HG03159 (cell line): Measurements from ENCODE around the gene SH2D7.

Experiments
- ATAC-seq: cut with Tn5 transposase; IDR thresholded peaks from one replicate; pipeline ENCODE4 v1.9.1; 2021; ENCODE audit warnings: mild to moderate bottlenecking, moderate library complexity; ENCODE audit not compliant: unreplicated experiment

SH2D7 gene

DNA sequence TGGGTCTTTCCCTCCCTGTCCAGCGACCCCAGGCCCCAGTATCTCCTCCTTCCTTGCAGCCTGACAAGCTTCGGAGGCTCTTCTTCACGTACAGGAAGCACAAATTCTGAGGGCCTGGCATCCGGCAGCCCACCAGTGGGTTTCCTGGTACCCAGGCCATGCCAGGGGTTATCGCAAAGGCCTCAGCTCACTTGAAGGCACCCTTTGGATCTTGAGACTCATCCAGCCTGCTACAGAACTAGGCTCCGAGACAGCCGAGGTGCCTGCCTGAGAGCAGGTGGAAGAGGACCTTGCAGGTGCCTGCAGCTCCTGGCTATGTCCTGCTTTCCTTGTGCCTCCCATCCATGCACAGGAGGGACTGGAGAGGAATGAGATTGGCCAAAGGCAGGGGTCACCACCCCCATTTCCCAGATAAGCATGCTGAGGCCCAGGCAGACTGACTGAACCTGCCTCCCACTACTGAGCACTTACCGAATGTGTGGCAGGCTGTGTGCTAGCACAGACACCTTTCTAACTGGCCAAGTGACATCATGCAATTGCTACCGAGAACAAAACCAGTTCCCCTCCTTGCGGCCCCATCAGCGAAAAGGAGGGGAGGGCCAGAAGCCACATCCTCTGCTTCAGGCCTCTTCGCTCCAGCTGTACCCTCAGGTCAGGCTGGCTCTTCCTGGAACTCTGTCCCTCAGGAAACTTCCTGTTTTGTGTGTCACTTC lies 11.2 kb downstream of the SH2D7 start:
- peak; percentile 88 for ATAC-seq

DNA sequence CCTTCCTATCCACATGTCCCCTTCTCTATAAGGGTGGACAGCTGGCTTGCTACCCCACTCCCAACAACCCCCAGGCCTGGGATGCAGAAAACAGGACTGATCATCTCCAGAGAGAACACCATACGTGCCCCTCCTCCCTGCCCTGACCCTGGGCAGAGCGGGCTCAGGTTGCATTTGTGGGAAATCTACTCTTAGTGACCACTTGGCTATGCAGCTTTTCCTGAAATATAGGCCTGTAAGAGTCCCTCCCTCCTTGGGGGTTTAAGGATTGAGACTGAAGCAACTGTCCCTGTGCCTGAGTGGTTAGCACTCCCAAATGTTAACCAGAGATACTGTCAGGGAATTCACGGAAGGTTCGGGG lies 11.7 kb downstream of the SH2D7 start:
- no peak for ATAC-seq

DNA sequence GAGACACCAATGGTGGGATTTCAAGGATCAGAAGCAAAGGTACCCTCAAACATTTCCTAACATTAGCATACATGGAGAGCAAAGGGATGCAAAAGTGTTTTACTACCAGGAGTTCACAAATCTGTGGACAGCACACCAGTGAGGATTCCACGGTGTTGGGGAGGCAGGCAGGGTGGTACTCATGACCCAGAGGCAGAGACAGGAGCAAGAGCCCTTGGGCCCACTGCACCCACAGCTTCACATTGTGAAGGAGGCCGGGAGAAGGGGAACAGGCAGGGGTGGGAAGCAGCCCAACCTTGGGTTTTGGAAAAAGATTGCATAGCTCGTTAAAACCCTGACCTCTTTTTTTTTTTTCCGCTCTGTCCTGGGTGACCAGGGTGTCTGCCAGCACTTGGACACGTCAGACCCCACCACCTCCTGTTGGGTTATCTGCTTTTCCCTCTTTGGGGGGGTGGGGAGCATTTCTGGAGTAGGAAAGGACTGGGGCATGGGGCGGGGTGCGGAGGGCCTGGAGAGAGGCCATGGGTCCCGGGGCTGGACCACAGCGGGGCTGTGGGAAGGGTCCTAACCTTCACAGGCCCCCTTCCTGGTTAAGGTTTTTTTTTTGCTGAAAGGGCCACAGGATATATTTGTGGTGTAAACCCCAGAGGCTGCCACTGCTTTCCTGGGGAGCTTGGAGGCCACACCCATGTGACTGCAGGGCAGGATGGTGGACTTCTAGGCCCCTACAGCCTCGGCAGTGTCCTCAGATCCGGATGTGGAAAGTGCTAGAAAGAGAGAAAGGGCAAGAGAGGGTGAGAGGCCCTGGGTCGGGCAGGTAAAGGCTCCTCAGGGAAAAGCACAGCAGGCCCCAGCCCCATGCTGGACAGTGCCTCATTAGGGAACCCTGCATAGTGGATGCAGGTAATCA lies 12.5 kb downstream of the SH2D7 start:
- no peak for ATAC-seq

DNA sequence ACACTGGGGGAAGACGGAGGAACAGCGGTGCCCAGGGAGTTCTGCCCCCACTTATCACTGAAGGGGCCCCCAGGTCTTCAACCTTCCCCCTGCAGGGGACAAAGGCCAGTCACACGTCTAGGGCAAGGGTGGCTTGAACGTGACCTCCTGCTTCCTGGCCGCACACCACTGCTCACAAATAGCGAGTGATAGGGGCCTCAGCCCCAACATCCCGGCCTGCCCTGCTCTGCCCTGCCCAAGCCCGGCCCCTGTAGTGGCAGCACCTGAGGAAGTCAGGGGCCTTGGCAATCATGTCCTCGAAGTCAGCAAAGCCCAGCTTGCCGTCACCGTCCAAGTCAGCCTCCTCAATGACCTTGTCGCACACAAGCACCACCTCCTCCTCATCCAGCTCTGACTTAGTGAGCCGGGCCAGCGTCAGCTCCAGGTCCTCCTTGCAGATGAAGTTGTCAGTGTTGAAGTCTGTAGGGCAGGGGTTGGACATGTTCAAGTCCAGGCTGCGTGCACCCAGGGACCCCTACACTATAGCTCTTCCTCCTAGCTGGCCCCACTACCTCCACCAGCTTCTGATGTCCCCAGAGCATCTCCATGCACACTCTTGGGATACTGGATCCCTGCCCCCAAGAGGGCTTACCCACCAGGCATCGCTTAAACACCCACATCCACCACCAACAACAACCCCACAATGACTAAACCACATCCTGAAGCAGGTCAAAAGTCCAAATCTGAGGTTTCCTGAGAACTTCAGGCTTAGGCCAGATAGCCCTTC lies 13.3 kb downstream of the SH2D7 start:
- ATAC-seq: no peak

DNA sequence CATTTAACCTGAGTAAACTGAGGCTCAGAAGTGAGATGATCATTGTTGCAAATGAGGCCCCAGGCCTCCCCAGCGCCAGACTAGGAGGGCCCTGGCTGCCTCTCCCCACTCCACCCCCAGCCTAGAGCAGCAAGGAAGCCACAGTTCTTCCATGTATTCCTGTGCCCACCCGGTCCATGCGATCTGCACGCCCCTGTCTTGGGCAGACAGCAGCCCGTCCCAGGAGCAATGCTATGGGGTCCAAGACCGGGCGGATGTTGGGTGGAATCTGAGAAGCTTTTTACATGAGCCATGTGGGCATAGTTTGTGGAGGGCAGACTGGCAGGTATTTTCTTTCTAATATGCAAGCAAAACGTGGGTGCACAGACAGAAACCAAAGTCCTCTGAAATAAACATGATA lies 15.1 kb downstream of the SH2D7 start:
- no peak for ATAC-seq

DNA sequence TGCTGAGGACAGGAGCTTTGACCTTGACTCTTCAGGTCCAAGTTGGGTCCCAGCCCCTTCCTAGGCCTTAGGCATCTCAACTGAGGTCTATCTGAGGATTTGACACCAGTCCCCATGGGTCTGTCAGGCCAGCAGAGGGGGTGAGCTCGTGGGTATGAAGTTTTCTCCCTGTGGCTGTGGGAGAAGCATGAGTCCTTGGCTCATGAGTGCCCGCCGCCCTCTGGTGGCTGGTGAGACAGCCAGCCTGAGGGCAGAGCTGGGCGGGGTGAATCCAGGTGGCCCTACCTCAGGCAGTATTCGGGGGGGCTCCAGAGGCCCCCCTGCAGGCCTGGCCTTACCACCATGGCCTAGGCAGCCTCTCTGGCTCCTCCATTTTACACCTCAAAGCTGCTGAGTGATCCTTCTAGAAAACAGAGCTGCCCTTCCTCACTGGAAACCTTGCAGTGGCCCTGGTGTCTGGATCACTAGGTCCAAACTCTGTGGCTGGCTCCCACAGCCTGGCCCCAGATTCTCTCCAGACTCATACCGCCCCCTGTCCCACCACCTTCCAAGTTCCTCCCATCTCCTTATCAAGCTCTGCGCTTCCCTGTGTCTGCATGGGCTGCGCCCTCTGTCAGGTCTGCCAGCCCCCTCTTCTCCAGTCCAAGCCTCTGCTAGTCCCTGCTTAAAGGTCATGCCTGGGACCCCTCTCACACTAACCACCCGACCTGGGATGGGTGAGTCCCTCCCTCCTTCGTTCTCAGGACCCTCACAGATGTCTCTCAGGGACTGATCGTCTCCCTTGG lies 16.1 kb downstream of the SH2D7 start:
- peak; percentile 42 for ATAC-seq

DNA sequence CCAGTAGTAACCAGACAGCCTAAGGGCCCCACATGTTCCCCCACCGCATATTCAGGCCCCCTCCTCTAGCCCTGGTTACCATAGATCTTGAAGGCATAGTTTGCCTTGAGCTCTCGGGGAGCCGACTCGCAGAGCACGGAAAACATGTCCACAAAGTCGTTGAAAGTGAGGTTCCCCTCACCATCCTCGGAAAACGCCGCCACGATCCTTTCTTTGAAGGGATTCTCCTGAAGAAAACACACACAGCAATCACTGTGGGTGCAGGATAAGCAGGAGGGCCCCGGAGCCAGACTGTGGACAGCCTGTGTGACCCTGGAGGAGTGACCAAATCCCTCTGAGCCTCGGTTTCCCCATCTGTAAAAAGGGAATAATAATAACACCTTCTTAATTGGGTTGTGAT lies 16.8 kb downstream of the SH2D7 start:
- ATAC-seq: no peak

DNA sequence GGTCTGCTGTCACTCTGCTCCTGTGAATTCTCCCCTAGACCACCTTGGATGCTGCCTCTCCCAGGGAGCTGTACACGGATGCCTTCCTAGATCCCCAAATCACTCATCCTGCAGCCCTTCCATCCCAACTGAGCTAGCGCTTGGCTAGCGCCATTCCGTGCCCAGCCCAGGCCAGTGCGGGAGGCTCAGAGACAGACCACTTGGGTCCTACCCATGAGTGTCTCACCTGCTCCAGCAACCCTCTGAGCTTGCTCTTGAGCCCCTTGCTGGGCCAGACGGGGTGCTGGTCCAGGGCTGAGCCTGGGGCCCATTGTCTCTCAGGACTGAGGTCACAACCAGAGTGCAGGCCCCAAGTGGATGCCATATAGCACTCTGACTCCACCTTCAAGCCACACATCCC lies 17.7 kb downstream of the SH2D7 start:
- ATAC-seq: no peak

DNA sequence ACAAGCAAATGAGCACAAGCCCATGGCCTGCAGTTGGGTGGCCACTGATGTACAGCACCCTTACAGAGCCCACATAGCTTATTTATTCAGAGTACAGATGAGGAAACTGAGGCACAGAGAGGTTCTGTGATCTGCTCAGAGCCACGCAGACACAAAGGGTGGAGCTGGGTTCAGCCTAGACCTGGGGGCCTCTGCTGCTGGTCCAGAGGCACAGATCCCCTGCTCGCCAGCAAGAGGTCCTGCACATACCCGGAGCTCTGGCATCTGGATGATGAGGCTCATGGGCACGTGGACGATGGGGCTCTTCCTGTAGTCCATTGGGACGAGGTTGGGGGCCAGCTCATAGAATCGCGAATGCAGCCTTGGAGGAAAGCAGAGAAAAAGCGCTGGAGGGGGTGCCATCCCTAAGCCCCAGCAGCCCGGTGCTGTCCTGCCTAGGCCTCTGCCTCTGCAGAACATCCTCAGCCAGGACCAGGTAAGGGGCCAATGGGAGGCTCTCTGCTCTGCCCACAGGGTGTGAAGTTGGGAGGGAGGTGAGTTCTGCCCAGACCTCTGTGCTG lies 18.6 kb downstream of the SH2D7 start:
- no peak for ATAC-seq

DNA sequence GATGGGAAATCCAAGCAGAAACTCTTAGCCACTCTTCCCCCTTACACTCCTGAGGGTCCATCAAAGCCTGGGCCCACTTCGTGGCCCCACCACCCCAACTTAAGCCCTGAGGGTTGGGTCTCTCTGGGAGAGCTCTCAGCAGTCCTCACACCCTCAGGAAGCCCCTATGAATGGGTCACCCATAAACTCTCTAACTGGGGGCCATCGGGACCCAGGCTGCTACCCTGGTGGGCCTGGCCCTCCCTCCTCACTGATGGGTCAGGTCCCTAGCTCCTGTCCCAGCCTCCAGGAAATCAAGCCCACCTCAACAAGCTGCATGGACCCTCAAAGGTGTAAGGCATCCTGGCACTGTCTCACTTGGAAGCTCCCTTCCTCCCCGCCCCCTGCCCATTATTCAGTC lies 19.4 kb downstream of the SH2D7 start:
- no peak for ATAC-seq

DNA sequence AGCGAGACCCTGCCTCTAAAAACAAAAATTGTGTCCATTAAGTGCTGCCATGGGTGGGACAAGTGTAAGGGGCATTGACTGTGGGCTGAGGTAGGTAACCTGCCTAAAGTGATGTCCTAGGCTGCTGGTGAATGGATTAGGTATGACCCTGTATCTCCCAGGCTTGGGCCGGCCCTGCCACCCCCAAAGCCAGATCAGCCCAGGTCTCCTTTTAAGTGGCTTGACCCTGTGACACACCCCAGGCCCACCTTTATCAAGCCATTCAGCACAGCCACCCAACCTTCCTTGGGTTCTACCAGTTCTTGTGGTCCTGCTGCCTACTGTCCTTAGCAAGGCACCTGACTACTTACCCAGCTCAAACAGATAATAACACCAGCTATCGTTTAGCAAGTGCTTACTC lies 20.2 kb downstream of the SH2D7 start:
- no peak for ATAC-seq

DNA sequence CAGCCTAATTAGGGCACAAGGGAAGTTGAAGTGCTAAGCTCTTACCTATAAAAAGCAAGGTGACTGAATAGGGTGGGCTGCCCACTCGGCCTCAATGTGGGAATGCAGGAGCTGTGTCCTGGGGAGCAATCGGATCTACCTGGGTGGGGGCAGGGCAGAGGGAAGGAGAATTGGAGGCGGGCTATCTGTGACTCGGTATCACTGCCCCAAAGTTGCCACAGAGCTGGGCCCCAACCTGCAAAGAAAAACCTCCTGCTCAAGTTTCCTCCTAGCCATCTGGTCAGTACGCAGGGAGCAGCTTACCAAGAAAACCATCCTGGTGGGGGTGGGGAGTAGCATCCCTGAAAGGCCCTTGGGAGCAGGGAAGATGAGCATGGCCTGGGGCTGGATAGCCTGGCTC lies 28.2 kb downstream of the SH2D7 start:
- no peak for ATAC-seq

DNA sequence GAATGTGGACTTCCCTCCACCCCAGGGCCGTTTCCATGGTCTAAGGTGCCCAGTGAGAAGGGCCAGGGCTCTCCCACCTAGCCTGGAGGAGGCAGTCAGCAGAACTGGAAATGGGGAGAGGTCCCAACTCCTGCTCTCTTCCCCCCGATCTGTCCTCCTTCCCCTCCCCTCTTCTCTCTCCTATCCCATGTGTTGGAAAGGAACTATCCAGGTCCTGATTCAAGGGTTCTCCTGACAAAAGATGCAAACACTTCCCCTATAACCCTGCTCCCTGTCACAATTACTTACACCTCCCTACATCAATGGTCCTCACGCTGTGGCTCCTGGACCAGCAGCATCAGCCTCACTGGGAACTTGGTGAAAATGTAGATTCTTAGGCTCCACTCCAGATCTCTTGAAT lies 32.9 kb downstream of the SH2D7 start:
- no peak for ATAC-seq

DNA sequence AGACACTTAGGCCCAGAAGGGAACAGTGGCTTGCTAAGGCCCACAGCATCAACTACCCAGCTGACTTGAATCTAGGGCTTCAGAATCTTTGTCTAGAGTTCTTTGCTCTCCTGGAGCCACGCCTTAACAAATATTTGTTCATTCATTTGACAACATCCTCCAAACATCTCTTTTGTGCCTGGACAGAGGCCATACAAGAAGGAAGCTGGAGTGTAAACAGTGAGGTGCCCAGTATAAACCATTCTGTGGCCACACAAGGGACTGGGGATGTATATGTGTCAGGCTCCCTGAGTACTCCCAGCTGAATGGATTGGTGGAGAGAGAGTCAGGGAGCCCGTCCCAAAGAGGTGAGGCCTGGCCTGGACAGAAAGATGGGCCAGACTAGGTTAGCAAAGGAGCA lies 35.5 kb downstream of the SH2D7 start:
- no peak for ATAC-seq

DNA sequence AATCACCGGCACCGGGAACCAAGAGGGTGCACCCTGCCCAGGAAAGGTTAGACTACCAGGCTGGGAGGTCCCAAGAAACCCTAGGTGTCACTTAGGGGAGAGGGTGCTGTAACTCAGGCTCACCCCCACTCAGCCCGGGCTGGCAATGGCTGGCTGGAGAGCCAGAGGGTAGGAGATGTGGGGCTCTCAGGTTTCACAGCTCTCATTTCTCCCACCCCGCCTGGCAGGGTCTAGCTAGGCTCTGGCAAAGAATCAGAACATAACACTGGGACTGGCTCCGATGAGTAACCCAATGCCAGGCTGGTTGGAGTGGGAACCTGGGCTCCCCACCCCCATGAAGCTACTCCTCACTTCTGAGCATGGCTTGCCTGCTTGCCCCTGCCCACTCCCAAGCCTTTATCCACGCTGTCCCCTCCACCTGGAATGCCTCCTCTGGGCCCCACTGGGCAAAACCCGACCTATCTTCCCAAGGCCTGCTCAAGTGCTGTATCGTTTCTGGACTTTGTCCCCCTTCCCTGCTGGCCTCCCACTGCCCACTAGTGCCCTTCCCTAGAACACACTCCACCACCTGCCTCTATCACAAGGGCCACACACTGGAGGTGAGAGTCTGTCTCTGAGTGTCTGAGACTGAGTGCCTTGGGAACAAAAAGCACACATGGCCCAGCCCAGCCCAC lies 36.9 kb downstream of the SH2D7 start:
- ATAC-seq: no peak

DNA sequence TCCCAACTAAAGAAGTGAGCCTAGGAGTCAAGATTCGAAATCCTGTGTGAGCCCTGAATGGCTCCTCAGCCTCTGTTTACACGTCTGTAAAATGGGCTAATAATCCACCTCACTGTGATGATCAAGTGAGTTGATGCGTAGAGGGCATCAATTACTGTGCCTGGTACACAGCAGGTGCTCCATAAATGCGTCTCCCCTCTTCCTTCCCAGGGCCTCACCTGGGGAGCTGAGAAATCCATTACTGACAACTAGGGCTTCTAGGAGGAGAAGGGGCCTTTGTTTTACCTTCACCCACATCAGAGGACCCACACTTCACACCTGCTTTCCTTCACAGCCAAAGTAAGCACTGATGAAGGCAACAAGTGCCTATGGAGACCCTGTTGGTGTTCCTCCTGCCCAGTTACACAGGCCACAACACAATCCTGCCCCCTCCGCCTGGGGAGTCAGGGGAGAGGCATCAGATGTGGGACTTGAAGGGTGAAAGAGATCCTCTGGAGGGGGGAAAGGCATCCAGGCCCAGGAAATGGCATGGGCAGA lies 37.5 kb downstream of the SH2D7 start:
- no peak for ATAC-seq

DNA sequence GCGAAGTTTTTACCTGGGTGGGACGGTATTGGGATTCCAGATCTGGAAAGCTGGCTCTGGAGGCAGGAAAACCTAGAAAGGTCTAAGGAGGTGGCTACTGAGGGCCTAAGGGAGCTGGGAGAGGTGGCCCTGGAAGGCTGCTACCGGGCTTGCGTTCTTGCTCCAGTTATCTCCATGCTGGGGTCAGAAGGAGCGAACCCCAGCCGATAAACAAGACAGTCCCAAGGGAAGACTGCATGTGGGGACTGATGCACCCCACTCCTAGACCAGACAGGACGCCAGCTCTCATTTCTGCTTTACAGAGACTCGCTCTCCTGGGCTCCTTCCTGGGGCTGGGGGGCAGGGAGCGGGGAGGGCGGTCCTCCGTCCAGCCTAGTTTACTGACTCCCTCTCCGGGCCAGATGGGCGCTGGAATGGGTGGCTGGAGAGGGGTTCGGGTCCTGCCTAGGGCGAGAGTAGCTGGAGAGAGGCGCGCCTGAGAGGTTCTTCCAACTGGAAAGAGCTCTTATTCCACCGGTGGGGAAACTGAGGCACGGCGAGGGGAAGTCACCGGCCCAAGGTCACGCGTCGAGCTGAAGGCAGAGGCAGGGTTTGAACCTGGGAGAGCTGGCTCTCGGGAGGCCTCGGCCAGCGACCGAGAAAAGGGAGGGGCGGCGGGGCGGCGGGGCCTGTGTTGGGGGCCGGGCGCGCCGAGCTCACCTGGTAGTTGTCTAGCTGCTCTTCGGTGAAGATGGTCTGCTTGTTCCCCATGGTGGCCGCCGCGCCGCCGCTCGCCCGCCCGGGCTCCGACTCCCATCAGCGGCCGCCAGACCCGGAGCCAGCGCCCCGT lies 38.3 kb downstream of the SH2D7 start:
- ATAC-seq: peak; percentile 29

DNA sequence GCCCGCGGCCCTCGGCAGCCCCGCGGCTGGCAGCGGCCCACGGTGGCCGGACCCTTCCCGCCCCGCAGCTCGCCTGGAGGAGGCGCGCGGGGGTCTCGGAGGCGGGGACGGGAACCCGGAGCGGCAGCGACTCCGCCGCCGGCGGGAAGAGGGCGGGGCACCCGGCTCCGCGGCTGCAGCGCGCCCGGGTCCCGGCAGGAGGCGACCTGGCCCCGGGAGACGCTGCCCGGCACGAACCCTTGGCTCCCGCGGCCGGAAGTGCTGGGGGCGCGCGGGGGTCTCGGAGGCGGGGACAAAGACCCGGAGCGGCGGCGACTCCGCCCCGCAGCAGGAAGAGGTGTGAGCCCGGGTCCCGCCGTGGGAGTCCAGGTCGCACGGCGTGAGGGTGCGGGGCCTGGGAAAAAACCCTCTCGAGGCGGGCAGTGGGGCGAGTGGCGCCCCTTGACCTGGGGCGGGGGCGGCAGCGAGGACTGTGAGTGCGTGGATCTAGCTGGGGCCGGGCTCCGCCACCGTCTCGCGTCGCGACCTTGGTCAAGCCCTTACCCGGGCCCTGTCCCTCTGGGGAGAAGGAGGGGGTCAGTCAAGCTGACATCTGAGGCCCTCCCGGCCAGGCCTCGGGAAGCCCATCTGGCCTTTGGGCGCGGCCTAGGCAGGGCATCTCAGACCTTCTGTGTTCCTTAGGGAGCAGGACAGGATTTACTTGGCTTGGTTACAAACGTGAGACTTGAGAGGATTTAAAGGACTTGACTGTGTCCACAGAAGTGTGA lies 39.1 kb downstream of the SH2D7 start, which contains the start of gene CIB2:
CIB2 (minus strand) TSS at position 151 of the 767 bp plus-strand sequence. CDS start 230 bp downstream, outside the sequence.
- peak; percentile 78 for ATAC-seq
